ENCODE results near the gene GALM.

GRCh38 chr2:38700881-38701458, 35.1 kb downstream of the GALM start:
- TF ChIP-seq ZNF513 (tag by site-specific recombination; IDR thresholded peaks at IDR 0.05) (no peak), ZNF777 (tag by site-specific recombination; IDR thresholded peaks at IDR 0.05; ENCODE audit: borderline replicate concordance) (no peak), PRDM4 (tag by site-specific recombination; IDR thresholded peaks at IDR 0.05) (no peak), ZBTB26 (tag by site-specific recombination; optimal IDR thresholded peaks at IDR 0.05) (no peak), ZNF202 (tag by site-specific recombination; IDR thresholded peaks at IDR 0.05; ENCODE audit: borderline replicate concordance) (no peak), ZNF707 (tag by site-specific recombination; IDR thresholded peaks at IDR 0.05) (no peak), CTCF (tag by site-specific recombination; IDR thresholded peaks at IDR 0.05) (no peak), REST (tag by site-specific recombination; IDR thresholded peaks at IDR 0.05) (no peak), ZNF280D (tag by site-specific recombination; IDR thresholded peaks at IDR 0.05) (no peak), ZNF140 (tag by site-specific recombination; IDR thresholded peaks at IDR 0.05) (no peak), ZNF121 (tag by site-specific recombination; IDR thresholded peaks at IDR 0.05) (no peak), ZNF138 (tag by site-specific recombination; IDR thresholded peaks at IDR 0.05; ENCODE audit: borderline replicate concordance) (no peak)
